ENCODE measurements around the gene ADGRB3.

The ADGRB3 gene

DNA sequence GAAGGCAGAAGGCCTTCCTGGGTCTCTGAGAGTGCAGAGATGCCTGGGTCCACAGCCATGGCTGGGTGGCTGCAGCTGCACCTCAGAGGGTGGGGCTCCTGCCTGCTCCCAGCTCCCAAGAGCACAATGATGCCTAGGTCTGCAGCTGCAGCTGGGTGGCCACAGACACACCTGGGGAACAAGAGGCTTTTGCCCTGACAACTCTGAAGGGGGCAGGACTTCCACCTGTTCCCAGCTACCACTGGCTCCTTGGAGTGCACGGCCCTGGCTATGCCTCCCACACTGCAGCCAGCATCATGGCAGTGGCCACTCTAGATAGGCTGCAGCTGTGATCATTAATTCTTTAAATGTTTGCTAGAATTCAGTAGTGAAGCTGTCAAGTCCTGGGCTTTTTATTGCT lies 511.3 kb downstream of the ADGRB3 start:
- Histone ChIP-seq H3K9me3 (ENCODE audit: control insufficient read depth in 5 of 5, low read length in 5 of 5) (peaks cover 0 to 12% (median 5%) of the 10 kb centered on the region in 5 donors), H3K36me3 (ENCODE audit: control insufficient read depth in 5 of 5, insufficient read depth in 5 of 5, low read length in 5 of 5) (no peaks in the 10 kb centered on the region), H3K27me3 (ENCODE audit: control insufficient read depth in 5 of 5, insufficient read depth in 4 of 5, low read length in 5 of 5) (no peaks in the 10 kb centered on the region), H3K27ac (ENCODE audit: low read depth, low read length) (no peak overlapping the region), H3K9ac (ENCODE audit: low read length in 5 of 5) (no peak overlapping the region), H3K4me1 (ENCODE audit: control insufficient read depth in 5 of 5, insufficient read depth in 5 of 5, low read length in 5 of 5) (peaks cover 0 to 6% (median 0%) of the 10 kb centered on the region in 5 donors), H3K4me3 (ENCODE audit: low read depth in 1 of 5, low read length in 5 of 5) (no peak overlapping the region)

DNA sequence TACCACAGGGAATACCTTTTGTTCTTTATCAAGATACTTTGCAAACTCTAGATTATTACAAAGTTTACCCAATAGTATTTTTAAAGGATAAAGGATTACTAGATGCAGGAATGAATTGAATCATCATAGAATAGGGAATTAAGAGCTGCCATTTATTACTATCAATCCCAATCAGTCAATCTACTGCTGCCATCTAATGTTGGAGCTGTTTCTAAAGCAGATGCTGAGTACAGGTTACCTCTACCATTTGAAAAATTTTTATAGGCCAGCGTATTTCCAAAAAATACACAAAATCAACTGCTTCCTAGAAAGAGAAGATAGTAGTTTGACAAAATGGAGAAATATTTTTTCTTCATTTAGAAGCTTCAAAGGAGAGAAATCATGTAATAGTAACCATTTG lies 520.4 kb downstream of the ADGRB3 start:
- no peaks in the 10 kb centered on the region for H3K27me3 ChIP-seq (ENCODE audit: control insufficient read depth in 5 of 5, insufficient read depth in 4 of 5, low read length in 5 of 5)
- no peak overlapping the region for H3K9ac ChIP-seq (ENCODE audit: low read length in 5 of 5)
- no peaks in the 10 kb centered on the region for H3K4me1 ChIP-seq (ENCODE audit: control insufficient read depth in 5 of 5, insufficient read depth in 5 of 5, low read length in 5 of 5)
- H3K27ac ChIP-seq (ENCODE audit: low read depth, low read length), result no peak overlapping the region
- no peak overlapping the region for H3K4me3 ChIP-seq (ENCODE audit: low read depth in 1 of 5, low read length in 5 of 5)
- no peaks in the 10 kb centered on the region for H3K9me3 ChIP-seq (ENCODE audit: control insufficient read depth in 5 of 5, low read length in 5 of 5)
- no peaks in the 10 kb centered on the region for H3K36me3 ChIP-seq (ENCODE audit: control insufficient read depth in 5 of 5, insufficient read depth in 5 of 5, low read length in 5 of 5)

DNA sequence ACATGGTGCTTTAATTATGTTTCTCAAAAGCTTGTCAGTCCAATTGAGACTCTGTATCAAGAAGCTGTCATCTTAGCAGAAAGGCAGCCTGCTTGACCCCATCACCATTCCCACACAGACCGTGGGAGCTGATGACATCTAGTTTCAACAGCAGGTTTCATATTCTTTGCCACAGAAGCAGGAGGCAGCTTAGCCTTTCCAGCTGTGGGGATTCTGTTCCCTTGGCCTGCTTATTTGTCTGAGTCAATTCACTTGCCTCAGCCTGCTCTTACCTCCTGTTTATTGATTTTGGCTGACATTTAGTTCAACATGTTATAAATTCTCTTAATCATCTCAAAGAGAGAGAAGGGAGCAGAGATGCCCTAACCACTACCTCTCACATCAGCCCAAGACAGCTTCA lies 527.7 kb downstream of the ADGRB3 start:
- no peak overlapping the region for H3K4me3 ChIP-seq (ENCODE audit: low read depth in 1 of 5, low read length in 5 of 5)
- H3K36me3 ChIP-seq (ENCODE audit: control insufficient read depth in 5 of 5, insufficient read depth in 5 of 5, low read length in 5 of 5), result no peaks in the 10 kb centered on the region
- no peak overlapping the region for H3K9ac ChIP-seq (ENCODE audit: low read length in 5 of 5)
- H3K9me3 ChIP-seq (ENCODE audit: control insufficient read depth in 5 of 5, low read length in 5 of 5), result peaks cover 0 to 4% (median 0%) of the 10 kb centered on the region in 5 donors
- H3K4me1 ChIP-seq (ENCODE audit: control insufficient read depth in 5 of 5, insufficient read depth in 5 of 5, low read length in 5 of 5), result no peaks in the 10 kb centered on the region
- H3K27ac ChIP-seq (ENCODE audit: low read depth, low read length), result no peak overlapping the region
- no peaks in the 10 kb centered on the region for H3K27me3 ChIP-seq (ENCODE audit: control insufficient read depth in 5 of 5, insufficient read depth in 4 of 5, low read length in 5 of 5)

DNA sequence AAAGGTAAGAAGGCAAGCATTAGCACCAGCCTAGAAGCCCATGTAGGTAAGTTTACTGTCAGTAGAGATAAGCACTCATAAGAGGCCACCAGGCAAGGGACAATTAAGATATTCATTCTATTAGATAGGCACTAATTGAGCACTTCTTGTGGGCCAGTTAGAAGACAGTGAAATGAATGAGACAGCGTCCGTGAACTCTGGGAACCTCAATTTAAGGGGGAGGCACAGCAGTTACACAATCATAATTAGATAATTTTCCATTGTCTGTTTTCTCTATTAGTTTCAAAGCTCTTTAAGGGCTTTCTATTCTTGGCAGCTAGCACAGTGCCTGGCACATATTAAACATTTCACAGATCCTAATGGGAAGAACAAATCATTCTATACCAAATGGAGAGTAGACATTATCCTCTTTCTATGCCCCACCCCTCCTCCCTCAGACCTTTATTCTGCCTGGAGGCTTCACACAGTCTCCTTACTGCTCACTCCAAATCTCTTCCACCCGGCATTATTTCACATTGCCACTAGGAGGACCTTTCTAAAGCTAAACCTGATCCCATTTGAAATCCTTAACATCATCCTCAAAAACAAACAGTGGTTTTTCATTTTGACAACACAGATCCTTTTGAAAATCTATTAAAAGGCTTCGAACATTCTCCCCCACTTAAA lies 529.6 kb downstream of the ADGRB3 start:
- H3K27me3 ChIP-seq (ENCODE audit: control insufficient read depth in 5 of 5, insufficient read depth in 4 of 5, low read length in 5 of 5), result no peaks in the 10 kb centered on the region
- no peaks in the 10 kb centered on the region for H3K36me3 ChIP-seq (ENCODE audit: control insufficient read depth in 5 of 5, insufficient read depth in 5 of 5, low read length in 5 of 5)
- H3K9ac ChIP-seq (ENCODE audit: low read length in 5 of 5), result no peak overlapping the region
- no peak overlapping the region for H3K4me3 ChIP-seq (ENCODE audit: low read depth in 1 of 5, low read length in 5 of 5)
- H3K4me1 ChIP-seq (ENCODE audit: control insufficient read depth in 5 of 5, insufficient read depth in 5 of 5, low read length in 5 of 5), result no peaks in the 10 kb centered on the region
- H3K9me3 ChIP-seq (ENCODE audit: control insufficient read depth in 5 of 5, low read length in 5 of 5), result peaks cover 0 to 4% (median 0%) of the 10 kb centered on the region in 5 donors
- no peak overlapping the region for H3K27ac ChIP-seq (ENCODE audit: low read depth, low read length)

DNA sequence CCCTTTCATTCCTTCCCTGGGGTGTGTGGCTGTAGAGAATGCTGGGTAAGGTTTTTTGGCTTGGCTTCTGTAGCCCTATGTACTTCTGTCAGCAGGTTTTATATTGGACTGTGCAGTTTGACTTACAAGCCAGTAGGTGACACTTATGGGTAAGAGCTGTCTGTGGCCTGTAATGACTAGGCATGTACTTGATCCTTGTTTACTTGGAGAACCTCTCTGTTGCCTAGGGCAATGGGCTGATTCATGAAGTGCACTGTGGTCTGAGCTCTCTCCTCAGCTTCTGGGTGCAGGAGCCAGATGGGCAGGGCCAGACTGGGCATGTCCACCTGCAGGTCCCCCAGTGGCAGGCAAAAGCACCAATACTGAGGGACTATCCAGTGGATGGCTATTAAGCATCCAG lies 544.6 kb downstream of the ADGRB3 start:
- peaks cover 0 to 14% (median 0%) of the 10 kb centered on the region in 5 donors for H3K4me1 ChIP-seq (ENCODE audit: control insufficient read depth in 5 of 5, insufficient read depth in 5 of 5, low read length in 5 of 5)
- peaks cover 0 to 5% (median 0%) of the 10 kb centered on the region in 5 donors for H3K9me3 ChIP-seq (ENCODE audit: control insufficient read depth in 5 of 5, low read length in 5 of 5)
- H3K27ac ChIP-seq (ENCODE audit: low read depth, low read length), result no peak overlapping the region
- no peaks in the 10 kb centered on the region for H3K27me3 ChIP-seq (ENCODE audit: control insufficient read depth in 5 of 5, insufficient read depth in 4 of 5, low read length in 5 of 5)
- H3K36me3 ChIP-seq (ENCODE audit: control insufficient read depth in 5 of 5, insufficient read depth in 5 of 5, low read length in 5 of 5), result no peaks in the 10 kb centered on the region
- no peak overlapping the region for H3K4me3 ChIP-seq (ENCODE audit: low read depth in 1 of 5, low read length in 5 of 5)
- no peak overlapping the region for H3K9ac ChIP-seq (ENCODE audit: low read length in 5 of 5)

- no peak overlapping the region for H3K4me3 ChIP-seq (ENCODE audit: low read depth in 1 of 5, low read length in 5 of 5)
- peaks cover 0 to 14% (median 0%) of the 10 kb centered on the region in 5 donors for H3K4me1 ChIP-seq (ENCODE audit: control insufficient read depth in 5 of 5, insufficient read depth in 5 of 5, low read length in 5 of 5)
- no peak overlapping the region for H3K9ac ChIP-seq (ENCODE audit: low read length in 5 of 5)
- no peak overlapping the region for H3K27ac ChIP-seq (ENCODE audit: low read depth, low read length)
- H3K36me3 ChIP-seq (ENCODE audit: control insufficient read depth in 5 of 5, insufficient read depth in 5 of 5, low read length in 5 of 5), result no peaks in the 10 kb centered on the region
- H3K27me3 ChIP-seq (ENCODE audit: control insufficient read depth in 5 of 5, insufficient read depth in 4 of 5, low read length in 5 of 5), result no peaks in the 10 kb centered on the region
- H3K9me3 ChIP-seq (ENCODE audit: control insufficient read depth in 5 of 5, low read length in 5 of 5), result peaks cover 0 to 5% (median 0%) of the 10 kb centered on the region in 5 donors
These were observed 545.4 kb downstream of the ADGRB3 start for GRCh38 chr6:69180361-69181067.

- Histone ChIP-seq H3K27ac (ENCODE audit: low read depth, low read length) (peak overlapping the region; percentile 40), H3K36me3 (ENCODE audit: control insufficient read depth in 5 of 5, insufficient read depth in 5 of 5, low read length in 5 of 5) (no peaks in the 10 kb centered on the region), H3K4me1 (ENCODE audit: control insufficient read depth in 5 of 5, insufficient read depth in 5 of 5, low read length in 5 of 5) (peaks cover 0 to 14% (median 0%) of the 10 kb centered on the region in 5 donors), H3K9me3 (ENCODE audit: control insufficient read depth in 5 of 5, low read length in 5 of 5) (peaks cover 0 to 5% (median 0%) of the 10 kb centered on the region in 5 donors), H3K27me3 (ENCODE audit: control insufficient read depth in 5 of 5, insufficient read depth in 4 of 5, low read length in 5 of 5) (no peaks in the 10 kb centered on the region), H3K4me3 (ENCODE audit: low read depth in 1 of 5, low read length in 5 of 5) (no peak overlapping the region), H3K9ac (ENCODE audit: low read length in 5 of 5) (no peak overlapping the region)
These were observed 546.9 kb downstream of the ADGRB3 start for GRCh38 chr6:69181964-69182363.

DNA sequence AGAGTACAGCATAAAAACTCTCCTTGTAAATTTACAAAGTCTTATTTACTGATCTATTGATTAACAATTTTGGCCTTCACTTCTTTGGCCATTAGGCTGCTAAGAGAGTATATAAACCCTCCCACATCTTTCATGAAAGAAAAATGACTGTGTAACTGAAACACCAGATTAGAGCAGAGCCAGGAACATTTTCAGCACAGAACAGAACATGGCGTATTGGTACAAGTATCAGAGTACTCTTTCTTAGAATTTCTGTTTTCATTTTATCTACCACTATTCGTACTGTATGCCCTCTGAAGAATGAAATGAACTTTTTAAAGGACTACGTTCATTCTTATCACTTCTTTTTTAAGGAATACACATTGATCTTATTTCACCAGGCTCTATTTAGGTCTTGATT lies 550.2 kb downstream of the ADGRB3 start:
- Histone ChIP-seq H3K27me3 (ENCODE audit: control insufficient read depth in 5 of 5, insufficient read depth in 4 of 5, low read length in 5 of 5) (no peaks in the 10 kb centered on the region), H3K4me3 (ENCODE audit: low read depth in 1 of 5, low read length in 5 of 5) (no peak overlapping the region), H3K36me3 (ENCODE audit: control insufficient read depth in 5 of 5, insufficient read depth in 5 of 5, low read length in 5 of 5) (no peaks in the 10 kb centered on the region), H3K4me1 (ENCODE audit: control insufficient read depth in 5 of 5, insufficient read depth in 5 of 5, low read length in 5 of 5) (peaks cover 0 to 14% (median 0%) of the 10 kb centered on the region in 5 donors), H3K9me3 (ENCODE audit: control insufficient read depth in 5 of 5, low read length in 5 of 5) (no peaks in the 10 kb centered on the region), H3K27ac (ENCODE audit: low read depth, low read length) (no peak overlapping the region), H3K9ac (ENCODE audit: low read length in 5 of 5) (no peak overlapping the region)

GRCh38 chr6:69202768-69203167 lies 567.7 kb downstream of the ADGRB3 start:
- Histone ChIP-seq H3K27ac (ENCODE audit: low read depth, low read length) (no peak overlapping the region), H3K27me3 (ENCODE audit: control insufficient read depth in 5 of 5, insufficient read depth in 4 of 5, low read length in 5 of 5) (no peaks in the 10 kb centered on the region), H3K36me3 (ENCODE audit: control insufficient read depth in 5 of 5, insufficient read depth in 5 of 5, low read length in 5 of 5) (no peaks in the 10 kb centered on the region)

DNA sequence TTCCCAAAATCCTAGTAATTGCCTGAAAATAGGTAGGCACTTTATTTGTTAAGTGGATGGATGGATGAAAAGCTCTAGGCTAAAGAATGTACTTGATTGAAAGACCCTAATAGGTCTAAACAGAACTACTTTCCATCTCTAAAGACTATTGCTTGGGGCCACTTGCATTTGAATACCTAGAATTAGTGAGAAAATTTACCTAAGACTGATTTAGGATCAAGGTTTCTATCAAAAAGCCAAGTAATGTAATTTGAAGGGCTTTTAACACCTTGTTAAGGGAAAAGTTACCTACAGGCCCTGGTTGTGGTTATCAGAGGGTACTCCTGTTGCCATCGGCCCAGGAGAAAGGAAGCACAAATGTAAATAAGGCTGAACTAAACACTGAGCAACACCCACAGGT lies 581.0 kb downstream of the ADGRB3 start:
- H3K9me3 ChIP-seq (ENCODE audit: control insufficient read depth in 5 of 5, low read length in 5 of 5), result no peaks in the 10 kb centered on the region
- no peaks in the 10 kb centered on the region for H3K4me1 ChIP-seq (ENCODE audit: control insufficient read depth in 5 of 5, insufficient read depth in 5 of 5, low read length in 5 of 5)
- no peak overlapping the region for H3K4me3 ChIP-seq (ENCODE audit: low read depth in 1 of 5, low read length in 5 of 5)
- H3K27ac ChIP-seq (ENCODE audit: low read depth, low read length), result no peak overlapping the region
- H3K9ac ChIP-seq (ENCODE audit: low read length in 5 of 5), result no peak overlapping the region
- no peaks in the 10 kb centered on the region for H3K27me3 ChIP-seq (ENCODE audit: control insufficient read depth in 5 of 5, insufficient read depth in 4 of 5, low read length in 5 of 5)
- no peaks in the 10 kb centered on the region for H3K36me3 ChIP-seq (ENCODE audit: control insufficient read depth in 5 of 5, insufficient read depth in 5 of 5, low read length in 5 of 5)

More at GRCh38 chr6:69202768-69203167, 567.7 kb downstream of the ADGRB3 start:
- H3K9me3 ChIP-seq (ENCODE audit: control insufficient read depth in 5 of 5, low read length in 5 of 5), result no peaks in the 10 kb centered on the region
- no peak overlapping the region for H3K4me3 ChIP-seq (ENCODE audit: low read depth in 1 of 5, low read length in 5 of 5)
- no peak overlapping the region for H3K9ac ChIP-seq (ENCODE audit: low read length in 5 of 5)
- H3K4me1 ChIP-seq (ENCODE audit: control insufficient read depth in 5 of 5, insufficient read depth in 5 of 5, low read length in 5 of 5), result peaks cover 0 to 10% (median 8%) of the 10 kb centered on the region in 5 donors

Measured in subcutaneous abdominal adipose tissue (tissue), 5 donors.